H1 (cell line): ENCODE measurements around the gene NPBWR2. TPM values are rescaled to one million over a fixed set of nuclear protein-coding genes. Genes with fewer than 3 reads are reported as not detected.

Source experiments
- CTCF ChIA-PET: fragments of 300-600 bp; sonication (Branson Sonifier 250); formaldehyde crosslinking; loops from one replicate; lab custom pipeline; 2021; ENCODE audit not compliant: partially characterized antibody; lab: Charles Lee
- POLR2A ChIA-PET: fragments of 300-600 bp; sonication (Branson Sonifier 250); formaldehyde crosslinking; loops from one replicate; lab custom pipeline; 2021; ENCODE audit warnings: inconsistent platforms; ENCODE audit not compliant: partially characterized antibody; lab: Charles Lee
- DNase-seq, 2 experiments: peaks; one replicate each; pipeline versions ENCODE4 v3.0.0 to v3.0.0-alpha.2; 2010 to 2022; ENCODE audit warnings: low spot score in 2 of 2, low read depth in 1 of 2, mixed read lengths in 1 of 2
- FAIRE-seq: peaks from 2 replicates; lab custom pipeline; 2011; peaks lifted over from hg19 to GRCh38; lab: Jason Lieb, UNC
- H2AFZ ChIP-seq: 2 replicates; pipeline ENCODE4 v1.8.1; 2012; ENCODE audit warnings: low read length, inconsistent platforms
- H2AK5ac ChIP-seq: 2 replicates; pipeline ENCODE4 v1.6.1; 2013; ENCODE audit warnings: low read depth, low read length
- H2BK120ac ChIP-seq: replicated peaks from 2 replicates; pipeline ENCODE3; 2013; ENCODE audit warnings: low read depth, low read length, inconsistent platforms
- H2BK12ac ChIP-seq: 2 replicates; pipeline ENCODE4 v1.6.1; 2013; ENCODE audit warnings: low read depth, low read length
- H2BK15ac ChIP-seq: 2 replicates; pipeline ENCODE4 v1.6.1; 2013; ENCODE audit warnings: low read length
- H2BK20ac ChIP-seq: 2 replicates; pipeline ENCODE4 v1.6.1; 2013; ENCODE audit warnings: low read length
- H2BK5ac ChIP-seq: 2 replicates; pipeline ENCODE4 v1.6.1; 2013; ENCODE audit warnings: low read depth, low read length
- H3K14ac ChIP-seq: 2 replicates; pipeline ENCODE4 v1.6.1; 2013; ENCODE audit warnings: inconsistent platforms; ENCODE audit not compliant: insufficient read length
- H3K18ac ChIP-seq: 2 replicates; pipeline ENCODE4 v1.6.1; 2013; ENCODE audit warnings: low read length; ENCODE audit errors: extremely low read depth
- H3K23ac ChIP-seq: 2 replicates; pipeline ENCODE4 v1.6.1; 2013; ENCODE audit warnings: inconsistent platforms; ENCODE audit not compliant: insufficient read length
- H3K23me2 ChIP-seq: 2 replicates; pipeline ENCODE4 v1.6.1; 2013; ENCODE audit warnings: low read depth, low read length
- H3K27ac ChIP-seq: 2 replicates; pipeline ENCODE4 v1.6.1; 2011; ENCODE audit warnings: low read depth, low read length, inconsistent platforms
- H3K27me3 ChIP-seq, 4 experiments: replicated peaks in 1 of 4; 1 replicate in 1 of 4; 2 replicates in 3 of 4; pipeline versions ENCODE4 v1.6.1 to v1.8.1; 2011 to 2013; ENCODE audit warnings: low read length in 3 of 4, mild to moderate bottlenecking in 3 of 4, inconsistent platforms in 2 of 4, mixed read lengths in 2 of 4, moderate library complexity in 1 of 4; ENCODE audit not compliant: control insufficient read depth in 3 of 4, insufficient read depth in 3 of 4; ENCODE audit errors: extremely low read depth in 1 of 4
- H3K36me3 ChIP-seq, 4 experiments: 2 replicates each; pipeline versions ENCODE4 v1.6.1 to v1.8.1; 2011 to 2013; ENCODE audit warnings: mild to moderate bottlenecking in 4 of 4, low read length in 3 of 4, moderate library complexity in 2 of 4, control low read depth in 1 of 4, inconsistent platforms in 1 of 4; ENCODE audit not compliant: insufficient read depth in 4 of 4, control insufficient read depth in 2 of 4
- H3K4ac ChIP-seq: replicated peaks from 2 replicates; pipeline ENCODE3; 2013; ENCODE audit warnings: low read length, low read depth, mixed read lengths, inconsistent platforms; ENCODE audit not compliant: insufficient read length
- H3K4me1 ChIP-seq, 4 experiments: replicated peaks in 1 of 4; 1 replicate in 1 of 4; 2 replicates in 3 of 4; pipeline versions ENCODE4 v1.6.1 to v1.8.1; 2011 to 2013; ENCODE audit warnings: low read length in 3 of 4, inconsistent platforms in 2 of 4, mixed read lengths in 1 of 4; ENCODE audit not compliant: insufficient read depth in 4 of 4, control insufficient read depth in 3 of 4
- H3K4me2 ChIP-seq, 2 experiments: 2 replicates each; pipeline versions ENCODE4 v1.6.1 to v1.8.1; 2011 to 2013; ENCODE audit warnings: low read depth in 2 of 2, low read length in 2 of 2, control low read depth in 1 of 2, inconsistent platforms in 1 of 2, mild to moderate bottlenecking in 1 of 2; ENCODE audit not compliant: insufficient read depth in 1 of 2
- H3K4me3 ChIP-seq, 4 experiments: fragments of 200-600, 300-600 bp in 1 of 4; sonication (generic), shearing (Covaris generic), sonication (Bioruptor Twin) in 1 of 4; 2 replicates each; pipeline versions ENCODE4 v1.5.1 to v1.8.1; 2011 to 2016; ENCODE audit warnings: low read length in 4 of 4, low read depth in 3 of 4, control low read depth in 2 of 4, inconsistent platforms in 2 of 4, mild to moderate bottlenecking in 2 of 4, mixed read lengths in 1 of 4, moderate library complexity in 1 of 4; ENCODE audit not compliant: insufficient read depth in 2 of 4; ENCODE audit errors: extremely low read depth in 1 of 4
- H3K56ac ChIP-seq: replicated peaks from 2 replicates; pipeline ENCODE3; 2013; ENCODE audit warnings: low read depth, mild to moderate bottlenecking, mixed read lengths, low read length, inconsistent platforms; ENCODE audit not compliant: insufficient read length
- H3K79me1 ChIP-seq: 2 replicates; pipeline ENCODE4 v1.6.1; 2013; ENCODE audit warnings: low read depth, low read length, control low read depth
- H3K79me2 ChIP-seq, 2 experiments: 2 replicates each; pipeline versions ENCODE4 v1.6.1 to v1.8.1; 2012 to 2013; ENCODE audit warnings: low read length in 2 of 2, mild to moderate bottlenecking in 2 of 2, inconsistent platforms in 1 of 2; ENCODE audit not compliant: insufficient read depth in 2 of 2, control insufficient read depth in 1 of 2
- H3K9ac ChIP-seq, 4 experiments: replicated peaks in 1 of 4; 1 replicate in 1 of 4; 2 replicates in 3 of 4; pipeline versions ENCODE4 v1.6.1 to v1.8.1; 2011 to 2013; ENCODE audit warnings: low read depth in 3 of 4, low read length in 3 of 4, control low read depth in 2 of 4, mild to moderate bottlenecking in 2 of 4, moderate library complexity in 2 of 4, inconsistent platforms in 1 of 4; ENCODE audit errors: extremely low read depth in 1 of 4
- H3K9me3 ChIP-seq, 2 experiments: 2 replicates each; pipeline versions ENCODE4 v1.6.1 to v1.8.1; 2012 to 2013; ENCODE audit warnings: mild to moderate bottlenecking in 2 of 2, moderate library complexity in 2 of 2, control low read depth in 1 of 2, inconsistent platforms in 1 of 2, low read depth in 1 of 2, low read length in 1 of 2, mixed read lengths in 1 of 2; ENCODE audit not compliant: insufficient read depth in 2 of 2
- H4K20me1 ChIP-seq, 2 experiments: replicated peaks in 1 of 2; 2 replicates each; pipeline versions ENCODE3 to v1.8.1; 2011 to 2013; ENCODE audit warnings: inconsistent platforms in 2 of 2, low read length in 2 of 2, mild to moderate bottlenecking in 1 of 2; ENCODE audit not compliant: insufficient read depth in 2 of 2, control insufficient read depth in 1 of 2
- H4K5ac ChIP-seq: 2 replicates; pipeline ENCODE4 v1.6.1; 2013; ENCODE audit warnings: low read length, low read depth, mixed read lengths, inconsistent platforms; ENCODE audit not compliant: insufficient read length
- H4K8ac ChIP-seq: 2 replicates; pipeline ENCODE4 v1.8.0; 2013; ENCODE audit warnings: mild to moderate bottlenecking, moderate library complexity, low read length, inconsistent platforms; ENCODE audit not compliant: insufficient read depth; ENCODE audit errors: extremely low read depth
- H4K91ac ChIP-seq: replicated peaks from 2 replicates; pipeline ENCODE3; 2013; ENCODE audit warnings: low read length, mixed read lengths, inconsistent platforms; ENCODE audit not compliant: insufficient read length
- BACH1 ChIP-seq: IDR thresholded peaks from 2 replicates; pipeline ENCODE4 v1.6.1; 2012; ENCODE audit warnings: low read length, improper control_type of control experiment
- BCL11A ChIP-seq, 2 experiments: IDR thresholded peaks; one replicate each; pipeline ENCODE4 v1.6.1; 2011; ENCODE audit warnings: low read depth in 2 of 2, low read length in 2 of 2, mild to moderate bottlenecking in 2 of 2
- CHD2 ChIP-seq: IDR thresholded peaks from 2 replicates; pipeline ENCODE4 v1.6.1; 2012; ENCODE audit warnings: low read length, improper control_type of control experiment
- FOSL1 ChIP-seq: IDR thresholded peaks from 2 replicates; pipeline ENCODE4 v1.6.1; 2011; ENCODE audit warnings: mild to moderate bottlenecking, low read depth, low read length, moderate library complexity; ENCODE audit not compliant: insufficient read depth
- HDAC2 ChIP-seq, 2 experiments: fragments of 300-600 bp in 1 of 2; sonication (generic) in 1 of 2; IDR thresholded peaks; 2 replicates each; pipeline ENCODE4 v1.6.1; 2011 to 2012; ENCODE audit warnings: low read depth in 2 of 2, low read length in 2 of 2, mild to moderate bottlenecking in 2 of 2, moderate library complexity in 2 of 2, borderline replicate concordance in 1 of 2, inconsistent platforms in 1 of 2
- POLR2AphosphoS5 ChIP-seq: IDR thresholded peaks from 2 replicates; pipeline ENCODE4 v1.6.1; 2011; ENCODE audit warnings: low read depth, low read length
- RNF2 ChIP-seq: fragments of 200-900, 300-1000 bp; sonication (generic); IDR thresholded peaks from 2 replicates; pipeline ENCODE4 v1.7.1; 2016; ENCODE audit warnings: borderline replicate concordance, low read depth, mild to moderate bottlenecking, antibody characterized with exemption, low read length; ENCODE audit not compliant: poor library complexity, severe bottlenecking; ENCODE audit errors: missing control alignments
- SAP30 ChIP-seq: fragments of 300-600 bp; sonication (generic); IDR thresholded peaks from 2 replicates; pipeline ENCODE4 v1.7.1; 2012; ENCODE audit warnings: low read length, moderate library complexity, mild to moderate bottlenecking, inconsistent platforms; ENCODE audit not compliant: insufficient read depth, insufficient replicate concordance
- TAF7 ChIP-seq: optimal IDR thresholded peaks from 2 replicates; pipeline ENCODE3; 2011; ENCODE audit warnings: low read depth, mild to moderate bottlenecking, inconsistent platforms, low read length, moderate library complexity, borderline replicate concordance
- USF2 ChIP-seq: IDR thresholded peaks from 2 replicates; pipeline ENCODE4 v1.6.1; 2011; ENCODE audit warnings: low read length, improper control_type of control experiment
- WGBS, 2 experiments: shearing (Covaris generic) in 1 of 2; methylation state at CpG; one replicate each; pipeline versions ENCODE4 v1.1.6 to v1.1.7; 2013 to 2015; ENCODE audit warnings: low lambda C conversion rate in 2 of 2, mixed read lengths in 2 of 2, inconsistent platforms in 1 of 2, low coverage in 1 of 2, missing lambda C conversion rate in 1 of 2; ENCODE audit not compliant: insufficient replicate concordance in 2 of 2, insufficient coverage in 1 of 2, insufficient read length in 1 of 2; ENCODE audit errors: extremely low coverage in 1 of 2, missing lambda C conversion rate in 1 of 2; 5-methylcytosine and 5-hydroxymethylcytosine counted together
- polyA plus RNA-seq, 7 experiments: library from polyadenylated mRNA; depleted of rRNA in 3 of 7; stranded (reverse) in 5 of 7; unstranded in 2 of 7; fragments of >200 nt in 5 of 7; fragments of 200-250 nt in 2 of 7; gene quantifications; 1 replicate in 5 of 7; 2 replicates in 1 of 7; 4 replicates in 1 of 7; pipeline versions ENCODE4 v1.2.1 to v1.2.3, GENCODE V29; 2011 to 2013; ENCODE audit warnings: missing spikeins in 2 of 7, mixed read lengths in 2 of 7
- total RNA-seq: library from RNA; stranded (reverse); fragmentation: NEBNext Ultra II Directional; extraction: Animal tissue kit (Norgen Biotek cat#: 25700); gene quantifications from 2 replicates; pipeline ENCODE4 v1.2.1, GENCODE V29; 2021

NPBWR2 gene
- total and polyA plus RNA-seq, 2 of the 8 experiments (the other 6 are each of a cell fraction or from before 2014, with no cell fraction given), result not detected

GRCh38 chr20:64099086-64099786, 8.1 kb downstream of the NPBWR2 start:
- peaks cover 7% of the 10 kb centered on the region; the same call in 1 of the 2 replicates for H3K23me2 ChIP-seq
- peaks cover 0 to 8% (median 3%) of the 10 kb centered on the region in 4 experiments; a peak in 3 of 7 replicates for H3K4me1 ChIP-seq
- ChIA-PET CTCF (interaction anchor here (0.6 to 5.0 kb wide), 11 partner anchors 7 to 160 kb away, joined by 3 to 41 read pairs (median 4); partner anchors contain the start of gene LKAAEAR1), POLR2A (interaction anchor here (1.1 kb wide), 2 partner anchors 9 to 15 kb away, joined by 3 to 5 read pairs; partner anchors contain the start of gene LKAAEAR1)
- no peak overlapping the region for H2BK20ac ChIP-seq
- no peak overlapping the region for H3K18ac ChIP-seq
- H4K8ac ChIP-seq, result no peak overlapping the region; the same call in 1 of the 2 replicates
- H3K4ac ChIP-seq, result no peak overlapping the region
- no peak overlapping the region for H2AK5ac ChIP-seq
- no peaks in the 10 kb centered on the region for H3K9me3 ChIP-seq
- H3K79me2 ChIP-seq, result no peaks in the 10 kb centered on the region
- H3K36me3 ChIP-seq, result no peaks in the 10 kb centered on the region
- no peak overlapping the region for H3K56ac ChIP-seq
- H2BK5ac ChIP-seq, result no peak overlapping the region
- no peak overlapping the region for H2AFZ ChIP-seq
- peaks cover 2 to 26% (median 21%) of the 10 kb centered on the region in 4 experiments for H3K27me3 ChIP-seq
- no peak overlapping the region for H4K91ac ChIP-seq
- H3K79me1 ChIP-seq, result no peaks in the 10 kb centered on the region
- no peak overlapping the region for H3K4me3 ChIP-seq
- H2BK15ac ChIP-seq, result no peak overlapping the region
- H4K5ac ChIP-seq, result no peak overlapping the region
- H2BK12ac ChIP-seq, result peak overlapping the region; percentile 27; the same call in 1 of the 2 replicates
- FAIRE-seq (no peak), DNase-seq (no peak)
- no peak overlapping the region for H3K27ac ChIP-seq
- no peak overlapping the region for H3K23ac ChIP-seq
- TF ChIP-seq CHD2 (no peak), USF2 (no peak), POLR2AphosphoS5 (no peak), FOSL1 (no peak), HDAC2 (IDR thresholded peaks at IDR 0.05; ENCODE audit: borderline replicate concordance in 1 of 2, low read depth in 2 of 2, low read length in 2 of 2) (no peak), RNF2 (no peak), BCL11A (IDR thresholded peaks at IDR 0.05; ENCODE audit: low read depth in 2 of 2, low read length in 2 of 2) (no peak), SAP30 (no peak), BACH1 (no peak), TAF7 (no peak)
- H4K20me1 ChIP-seq, result peaks cover 0 to 3% of the 10 kb centered on the region in 2 experiments
- H2BK120ac ChIP-seq, result no peak overlapping the region
- no peak overlapping the region; a peak in 1 of 7 replicates for H3K9ac ChIP-seq
- H3K4me2 ChIP-seq, result no peak overlapping the region
- no peak overlapping the region for H3K14ac ChIP-seq
- WGBS, 2 experiments, result 85% methylated on average over 21 of the region's 21 CpGs; no CpG with 5 or more reads in 1 of the 2 experiments
